Heart right ventricle (tissue), 16 donors: ENCODE results near the gene IGF2BP2. TPM values are rescaled to one million over a fixed set of nuclear protein-coding genes. Genes with fewer than 3 reads are reported as not detected.

Source experiments
- ATAC-seq, 8 donors: fragments of 200-7000 bp; cut with Tn5 transposase; one replicate each; pipeline ENCODE4 v1.9.1; 2020; ENCODE audit warnings: mild to moderate bottlenecking in 8 of 8, moderate library complexity in 8 of 8, moderate number of reproducible peaks in 1 of 8
- DNase-seq, 2 donors: peaks; one replicate each; pipeline ENCODE4 v3.0.0-alpha.2; 2020
- H3K27ac ChIP-seq, 10 donors: fragments of 200-600 bp; sonication (generic) in 2 of 10; one replicate each; pipeline versions ENCODE4 v1.5.0 to v1.8.0; 2020 to 2022; ENCODE audit warnings: mild to moderate bottlenecking in 3 of 10
- H3K27me3 ChIP-seq, 7 donors: fragments of 200-600 bp; one replicate each; pipeline ENCODE4 v1.8.0; 2021 to 2022; ENCODE audit warnings: mild to moderate bottlenecking in 2 of 7
- H3K36me3 ChIP-seq, 9 donors: fragments of 200-600 bp; sonication (generic) in 1 of 9; one replicate each; pipeline versions ENCODE4 v1.5.0 to v1.8.0; 2020 to 2022; ENCODE audit warnings: mild to moderate bottlenecking in 2 of 9
- H3K4me1 ChIP-seq, 9 donors: fragments of 200-600 bp; sonication (generic) in 1 of 9; one replicate each; pipeline versions ENCODE4 v1.5.0 to v1.8.0; 2020 to 2022; ENCODE audit warnings: mild to moderate bottlenecking in 4 of 9
- H3K4me3 ChIP-seq, 10 donors: fragments of 200-600 bp; sonication (generic) in 2 of 10; one replicate each; pipeline versions ENCODE4 v1.5.0 to v1.8.0; 2020 to 2022; ENCODE audit warnings: mild to moderate bottlenecking in 7 of 10, moderate library complexity in 2 of 10
- H3K9me3 ChIP-seq, 11 donors: fragments of 200-600 bp in 10 of 11; sonication (generic) in 2 of 11; one replicate each; pipeline versions ENCODE4 v1.5.0 to v1.8.0; 2013 to 2022; ENCODE audit warnings: mild to moderate bottlenecking in 2 of 11, control low read depth in 1 of 11, moderate library complexity in 1 of 11
- CTCF ChIP-seq, 9 donors: fragments of 200-600 bp; sonication (generic) in 2 of 9; IDR thresholded peaks; one replicate each; pipeline versions ENCODE4 v1.5.0 to v1.8.0; 2021 to 2022; ENCODE audit warnings: antibody characterized with exemption in 9 of 9, mild to moderate bottlenecking in 5 of 9, moderate library complexity in 1 of 9
- WGBS, 2 donors: extraction: QIAGEN DNeasy Blood & Tissue Kit; methylation state at CpG; one replicate each; pipeline ENCODE4 v1.1.7; 2013; ENCODE audit warnings: inconsistent platforms in 1 of 2; 5-methylcytosine and 5-hydroxymethylcytosine counted together
- intact Hi-C, 10 donors: fragments of 100-400 bp; cut with DNase I; formaldehyde crosslinking; loops; one replicate each; pipeline versions ENCODE4 v1.11.1 to v1.14.2; 2022
- polyA plus RNA-seq, 2 donors: library from polyadenylated mRNA; stranded (reverse); fragments of 200-250 nt; gene quantifications; one replicate each; pipeline ENCODE4 v1.2.3, GENCODE V29; 2013
- total RNA-seq, 10 donors: library from RNA; stranded (reverse); fragmentation: NEBNext Ultra II Directional in 3 of 10; extraction: Animal tissue kit (Norgen Biotek cat#: 25700) in 3 of 10; gene quantifications; one replicate each; pipeline versions ENCODE4 v1.2.1 to v1.2.4, GENCODE V29; 2021 to 2023
- donor health status: Arrhythmogenic right ventricular cardiomyopathy.
- donor health status: ischemic (EF 13 %, LVEDD 7.1; RV severe dilation, severe dysfunction).
- donor health status: healthy with polysubstance abuse.
- donor health status: DM: no; HTN: yes; CAD: no.
- donor health status: DM: no; HTN: no; CAD: no.
- donor health status: ischemic (EF 25% LVEDD 6.9; RV normal size, moderate dysfunction).
- donor health status: ischemic (EF 25% LVEDD 5.7; RV mildly dilated, moderate dysfunction).
- donor health status: healthy.
- donor health status: DM: yes; HTN: yes; CAD: no.
- donor health status: Ischemic cardiomyopathy.
- donor health status: ischemic (EF 35%, LVEDD 5.7; RV mildly dilated, moderate dysfunction).
- donor health status: nonischemic (EF 11% LVEDD 7.7; RV severe dilation, severe dysfunction).
- donor health status: DM: yes; HTN: yes; CAD: no.
- donor health status: PGD.
- donor health status: ischemic (EF 29% LVEDD 5.4; RV normal size, mild dysfunction).
- donor health status: nonischemic (EF 23%, LVEDD 6.1; RV moderate dilation, normal function).

Gene IGF2BP2
- total and polyA plus RNA-seq, 12 donors = 9.4 to 17.8 (median 15.4) TPM

- peak in 6 of 8 donors; percentile 31 to 70 (median 56) for ATAC-seq
- no peaks in the 10 kb centered on the region for H3K36me3 ChIP-seq
- 71 to 73% methylated on average over 10 of the region's 10 CpGs for WGBS, 2 donors
- peak in 8 of 9 donors; percentile 24 to 58 (median 52) for TF ChIP-seq CTCF (IDR thresholded peaks at IDR 0.05)
- H3K4me3 ChIP-seq = no peak overlapping the region
- H3K27me3 ChIP-seq = no peaks in the 10 kb centered on the region
- H3K9me3 ChIP-seq = no peaks in the 10 kb centered on the region
- DNase-seq = peak in 1 of 2 donors; percentile 36
- peaks cover 0 to 22% (median 0%) of the 10 kb centered on the region in 9 donors for H3K4me1 ChIP-seq
- intact Hi-C loops = loop anchor here in 6 of 10 donors (10.0 kb wide), 5 partner anchors 91 to 211 kb away; partner anchors contain the start of genes IGF2BP2 (in 1 of the 6) and TRA2B (in 1 of the 6)
- no peak overlapping the region for H3K27ac ChIP-seq
Measured at GRCh38 chr3:185733980-185734724, 90.7 kb downstream of the IGF2BP2 start.

- Histone ChIP-seq H3K27ac (no peak overlapping the region), H3K27me3 (no peaks in the 10 kb centered on the region), H3K36me3 (no peaks in the 10 kb centered on the region), H3K9me3 (no peaks in the 10 kb centered on the region), H3K4me1 (peaks cover 0 to 28% (median 0%) of the 10 kb centered on the region in 9 donors), H3K4me3 (no peak overlapping the region)
- intact Hi-C loops = loop anchor here in 6 of 10 donors (10.0 kb wide), 5 partner anchors 92 to 212 kb away; partner anchors contain the start of genes IGF2BP2 (in 1 of the 6) and TRA2B (in 1 of the 6)
- no peak for TF ChIP-seq CTCF (IDR thresholded peaks at IDR 0.05)
- DNase-seq (no peak), ATAC-seq (no peak)
- WGBS, 2 donors = 30 to 44% methylated on average over 1 of the region's 1 CpG
Measured at GRCh38 chr3:185732782-185733181, 92.1 kb downstream of the IGF2BP2 start.

DNA sequence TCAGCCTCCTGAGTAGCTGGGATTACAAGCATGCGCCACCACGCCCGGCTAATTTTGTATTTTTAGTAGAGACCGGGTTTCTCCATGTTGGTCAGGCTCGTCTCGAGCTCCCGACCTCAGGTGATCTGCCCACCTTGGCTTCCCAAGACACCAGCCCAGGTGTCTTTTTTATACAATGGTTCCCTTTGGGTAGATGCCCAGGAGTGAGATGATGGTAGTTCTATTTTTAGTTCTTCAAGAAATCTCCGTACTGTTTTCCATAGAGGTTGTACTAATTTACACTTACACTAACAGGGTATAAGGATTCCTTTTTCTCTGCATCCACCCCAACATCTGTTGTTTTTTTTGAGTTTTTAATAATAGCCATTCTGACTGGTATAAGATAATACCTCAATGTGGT, 94.3 kb downstream of the IGF2BP2 start:
- H3K36me3 ChIP-seq = no peaks in the 10 kb centered on the region
- 90 to 91% methylated on average over 8 of the region's 8 CpGs for WGBS, 2 donors
- H3K4me3 ChIP-seq = no peak overlapping the region
- intact Hi-C loops = loop anchor here in 6 of 10 donors (10.0 kb wide), 5 partner anchors 94 to 214 kb away; partner anchors contain the start of genes IGF2BP2 (in 1 of the 6) and TRA2B (in 1 of the 6)
- no peak for TF ChIP-seq CTCF (IDR thresholded peaks at IDR 0.05)
- H3K27me3 ChIP-seq = no peaks in the 10 kb centered on the region
- DNase-seq (no peak), ATAC-seq (peak in 2 of 8 donors; percentile 24 to 67)
- no peaks in the 10 kb centered on the region for H3K9me3 ChIP-seq
- H3K27ac ChIP-seq = no peak overlapping the region
- peaks cover 0 to 22% (median 0%) of the 10 kb centered on the region in 9 donors for H3K4me1 ChIP-seq

DNA sequence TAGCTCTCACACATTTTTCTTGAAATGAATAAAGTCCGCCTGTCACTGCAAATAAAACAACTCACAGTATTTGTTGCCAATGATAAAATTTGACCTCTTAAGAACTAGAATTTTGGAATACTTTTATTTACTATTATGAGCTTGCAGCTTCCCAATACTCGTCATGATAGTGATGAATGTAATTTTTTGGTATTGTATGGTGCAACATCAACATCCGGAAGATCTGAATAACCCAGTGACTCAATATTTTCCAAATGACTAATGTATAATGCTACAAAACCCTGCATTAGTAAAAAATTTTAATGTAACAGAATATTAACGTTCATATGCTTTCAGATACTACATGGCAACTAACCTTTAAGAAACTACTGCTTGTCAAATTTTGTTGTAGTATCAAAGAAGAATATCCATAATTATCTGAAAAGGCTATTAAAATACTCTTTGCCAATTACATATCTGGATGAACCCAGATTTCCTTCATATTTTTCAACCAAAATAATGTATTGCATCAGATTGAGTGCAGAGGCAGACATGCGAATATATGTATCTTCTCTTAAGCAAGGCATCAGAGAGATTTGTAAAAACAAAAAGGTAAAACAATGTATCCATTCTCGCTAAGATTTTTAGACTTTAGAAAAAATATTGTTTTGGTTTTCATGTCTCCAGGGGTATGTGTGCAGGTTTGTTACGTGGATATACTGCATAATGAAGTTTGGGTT, 95.3 kb downstream of the IGF2BP2 start:
- WGBS, 2 donors = 83 to 89% methylated on average over 7 of the region's 7 CpGs
- no peak for TF ChIP-seq CTCF (IDR thresholded peaks at IDR 0.05)
- intact Hi-C loops = loop anchor here in 6 of 10 donors (10.0 kb wide), 5 partner anchors 95 to 215 kb away; partner anchors contain the start of genes IGF2BP2 (in 1 of the 6) and TRA2B (in 1 of the 6)

More for the DNA sequence above, 95.3 kb downstream of the IGF2BP2 start:
- Histone ChIP-seq H3K27ac (no peak overlapping the region), H3K36me3 (no peaks in the 10 kb centered on the region), H3K4me3 (no peak overlapping the region), H3K4me1 (peaks cover 0 to 22% (median 0%) of the 10 kb centered on the region in 9 donors), H3K27me3 (no peaks in the 10 kb centered on the region), H3K9me3 (peaks cover 0 to 6% (median 0%) of the 10 kb centered on the region in 11 donors)
- ATAC-seq (no peak), DNase-seq (no peak)
